Right cardiac atrium (tissue), 5 donors: ENCODE data around the gene NTRK2. TPM values are rescaled to one million over a fixed set of nuclear protein-coding genes. Genes with fewer than 3 reads are reported as not detected.

Source experiments
- ATAC-seq, 2 donors: fragments of 200-7000 bp; cut with Tn5 transposase; one replicate each; pipeline versions ENCODE4 v1.8.0 to v1.9.1; 2020; ENCODE audit warnings: moderate library complexity in 2 of 2, mild to moderate bottlenecking in 1 of 2
- DNase-seq, 3 donors: peaks; one replicate each; pipeline ENCODE4 v3.0.0-alpha.2; 2020
- H3K27ac ChIP-seq: one replicate; pipeline ENCODE4 v1.5.1; 2013; ENCODE audit warnings: mild to moderate bottlenecking, low read length, control low read depth, moderate library complexity
- H3K27me3 ChIP-seq: one replicate; pipeline ENCODE4 v1.6.1; 2013; ENCODE audit not compliant: control insufficient read depth, insufficient read depth
- H3K4me1 ChIP-seq: one replicate; pipeline ENCODE4 v1.6.1; 2013; ENCODE audit warnings: low read length; ENCODE audit not compliant: control insufficient read depth, insufficient read depth
- H3K4me3 ChIP-seq: one replicate; pipeline ENCODE4 v1.5.1; 2013; ENCODE audit warnings: low read length, control low read depth
- H3K9me3 ChIP-seq: one replicate; pipeline ENCODE4 v1.6.1; 2013; ENCODE audit warnings: low read length; ENCODE audit not compliant: control insufficient read depth
- WGBS: extraction: QIAGEN DNeasy Blood & Tissue Kit; methylation state at CpG from one replicate; pipeline ENCODE4 v1.1.7; 2013; 5-methylcytosine and 5-hydroxymethylcytosine counted together
- intact Hi-C, 4 donors: fragments of 100-400 bp; cut with DNase I; formaldehyde crosslinking; loops; one replicate each; pipeline versions ENCODE4 v1.11.0 to v1.14.0; 2022 to 2023
- polyA plus RNA-seq: library from polyadenylated mRNA; stranded (reverse); fragments of 200-250 nt; gene quantifications from one replicate; pipeline ENCODE4 v1.2.3, GENCODE V29; 2013
- total RNA-seq, 4 donors: library from RNA; stranded (reverse); fragmentation: NEBNext Ultra II Directional; extraction: Animal tissue kit (Norgen Biotek cat#: 25700); gene quantifications; one replicate each; pipeline ENCODE4 v1.2.1, GENCODE V29; 2021
- donor health status: healthy with polysubstance abuse.
- donor health status: DM: no; HTN: yes; CAD: no.
- donor health status: DM: no; HTN: no; CAD: no.
- donor health status: DM: no; HTN: yes; CAD: no; lungs with severe emphysema.
- donor health status: DM: yes; HTN: yes; CAD: no.

The NTRK2 gene
- total and polyA plus RNA-seq, 5 donors, result 9.6 to 55.3 (median 34.7) TPM

GRCh38 chr9:84998639-84999038 is 329.1 kb downstream of the NTRK2 start:
- 62% methylated on average over 2 of the region's 2 CpGs for WGBS
- ATAC-seq, result no peak
- no peaks in the 10 kb centered on the region for H3K27me3 ChIP-seq

GRCh38 chr9:84999788-85000187 is 330.3 kb downstream of the NTRK2 start:
- no peak for ATAC-seq

More at GRCh38 chr9:84998639-84999038, 329.1 kb downstream of the NTRK2 start:
- Histone ChIP-seq H3K4me1 (no peaks in the 10 kb centered on the region), H3K27ac (no peak overlapping the region), H3K4me3 (no peak overlapping the region), H3K9me3 (no peaks in the 10 kb centered on the region)
- intact Hi-C loops, result no loop called here
- no peak for DNase-seq

GRCh38 chr9:85001925-85002324 is 332.4 kb downstream of the NTRK2 start:
- 95% methylated on average over 1 of the region's 1 CpG for WGBS

More at GRCh38 chr9:84999788-85000187, 330.3 kb downstream of the NTRK2 start:
- Histone ChIP-seq H3K4me3 (no peak overlapping the region), H3K9me3 (no peaks in the 10 kb centered on the region), H3K27ac (no peak overlapping the region), H3K27me3 (no peaks in the 10 kb centered on the region), H3K4me1 (no peaks in the 10 kb centered on the region)
- WGBS, result 85% methylated on average over 7 of the region's 7 CpGs
- intact Hi-C loops, result no loop called here
- no peak for DNase-seq

DNA sequence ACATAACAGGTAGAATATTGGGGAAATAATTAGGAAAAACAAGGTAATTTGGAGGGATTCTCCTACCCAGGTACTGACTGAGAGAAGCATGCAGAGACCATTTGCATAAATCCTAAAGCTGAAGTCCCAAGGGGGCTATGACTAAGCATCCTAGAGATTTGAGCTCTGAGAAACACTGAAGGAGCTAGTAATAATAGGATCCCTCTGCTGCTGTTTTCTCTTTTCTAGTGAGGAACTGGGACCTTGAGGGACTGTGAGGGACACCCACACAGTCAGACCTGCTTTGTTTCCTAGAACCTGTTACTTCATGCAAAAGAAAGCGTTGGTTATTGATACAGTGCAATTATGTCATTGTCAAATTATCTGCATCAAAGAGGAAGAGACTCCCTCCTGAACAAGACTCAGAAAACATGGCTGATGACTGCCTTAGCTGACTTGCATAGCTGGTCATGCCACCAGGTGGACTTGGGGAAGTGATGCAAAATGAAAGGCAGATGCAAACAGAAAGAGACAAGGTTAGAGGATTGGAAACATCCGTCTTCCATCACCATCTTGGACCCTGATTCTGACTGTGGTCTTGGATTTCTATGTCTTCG is 335.4 kb downstream of the NTRK2 start:
- H3K27me3 ChIP-seq, result no peaks in the 10 kb centered on the region
- ATAC-seq (no peak), DNase-seq (no peak)
- intact Hi-C loops, result no loop called here
- no peaks in the 10 kb centered on the region for H3K4me1 ChIP-seq
- 68% methylated on average over 3 of the region's 3 CpGs for WGBS
- H3K4me3 ChIP-seq, result no peak overlapping the region
- no peaks in the 10 kb centered on the region for H3K9me3 ChIP-seq
- H3K27ac ChIP-seq, result no peak overlapping the region

More at GRCh38 chr9:85001925-85002324, 332.4 kb downstream of the NTRK2 start:
- H3K9me3 ChIP-seq, result no peaks in the 10 kb centered on the region
- DNase-seq (no peak), ATAC-seq (no peak)
- no peak overlapping the region for H3K4me3 ChIP-seq
- no peak overlapping the region for H3K27ac ChIP-seq
- no peaks in the 10 kb centered on the region for H3K4me1 ChIP-seq
- H3K27me3 ChIP-seq, result no peaks in the 10 kb centered on the region
- intact Hi-C loops, result no loop called here

DNA sequence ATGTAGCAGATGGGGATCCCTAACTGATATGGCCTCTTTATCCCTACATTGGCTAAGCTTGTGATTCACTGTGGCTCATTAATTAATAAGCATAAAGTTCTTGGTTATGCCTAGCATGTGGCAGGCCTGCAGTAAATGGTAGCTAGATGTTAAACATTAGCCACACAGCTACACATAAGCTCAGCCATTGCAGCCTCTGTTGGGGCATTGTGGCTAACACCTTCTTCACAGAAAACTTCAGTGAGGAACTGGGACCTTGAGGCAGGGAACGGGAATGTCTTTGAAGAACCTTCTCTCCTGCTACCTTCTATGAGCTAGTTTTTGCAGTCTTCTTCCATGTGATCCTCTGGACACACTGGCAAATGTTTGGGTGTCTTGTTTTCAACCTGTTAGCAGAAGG is 338.2 kb downstream of the NTRK2 start:
- WGBS, result 97% methylated on average over 1 of the region's 1 CpG
- intact Hi-C loops, result no loop called here
- DNase-seq, result no peak
- Histone ChIP-seq H3K4me3 (no peak overlapping the region), H3K27me3 (no peaks in the 10 kb centered on the region), H3K9me3 (no peaks in the 10 kb centered on the region), H3K4me1 (no peaks in the 10 kb centered on the region), H3K27ac (no peak overlapping the region)
- ATAC-seq, result no peak

DNA sequence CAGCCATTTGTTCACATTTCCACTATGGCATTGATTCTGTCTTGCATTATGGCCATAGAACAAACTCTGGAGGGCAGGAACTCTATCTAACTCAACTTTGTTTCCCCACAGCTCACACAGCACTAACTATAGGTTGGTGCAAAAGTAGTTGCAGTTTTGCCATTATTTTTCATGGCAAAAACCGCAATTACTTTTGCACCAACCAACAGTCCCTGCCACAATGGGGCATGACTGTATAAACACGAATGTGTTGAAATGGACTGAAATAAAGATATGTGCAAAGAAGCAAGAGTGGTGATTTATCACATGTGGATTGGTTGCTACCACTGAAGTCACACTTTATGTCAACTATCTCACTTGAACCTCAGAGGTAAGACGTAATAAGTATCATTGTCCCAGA is 338.7 kb downstream of the NTRK2 start:
- Histone ChIP-seq H3K4me1 (no peaks in the 10 kb centered on the region), H3K27me3 (no peaks in the 10 kb centered on the region), H3K4me3 (no peak overlapping the region), H3K9me3 (no peaks in the 10 kb centered on the region), H3K27ac (no peak overlapping the region)
- ATAC-seq (no peak), DNase-seq (no peak)
- intact Hi-C loops, result no loop called here
- WGBS, result 92% methylated on average over 3 of the region's 3 CpGs

- Histone ChIP-seq H3K4me1 (no peaks in the 10 kb centered on the region), H3K27me3 (no peaks in the 10 kb centered on the region), H3K9me3 (no peaks in the 10 kb centered on the region), H3K27ac (no peak overlapping the region), H3K4me3 (no peak overlapping the region)
- DNase-seq (no peak), ATAC-seq (no peak)
- intact Hi-C loops, result no loop called here
- 90% methylated on average over 1 of the region's 1 CpG for WGBS
Observed at GRCh38 chr9:85009251-85009650, 339.7 kb downstream of the NTRK2 start.

GRCh38 chr9:85013703-85014102 is 344.2 kb downstream of the NTRK2 start:
- no peak for DNase-seq
- no peak overlapping the region for H3K4me3 ChIP-seq

GRCh38 chr9:85014292-85014691 is 344.8 kb downstream of the NTRK2 start:
- no peak for ATAC-seq
- WGBS, result 87% methylated on average over 7 of the region's 7 CpGs
- H3K27ac ChIP-seq, result no peak overlapping the region

More at GRCh38 chr9:85013703-85014102, 344.2 kb downstream of the NTRK2 start:
- H3K27me3 ChIP-seq, result no peaks in the 10 kb centered on the region
- intact Hi-C loops, result no loop called here
- no peak overlapping the region for H3K27ac ChIP-seq
- no peak for ATAC-seq
- no peaks in the 10 kb centered on the region for H3K4me1 ChIP-seq
- 96% methylated on average over 1 of the region's 1 CpG for WGBS
- no peaks in the 10 kb centered on the region for H3K9me3 ChIP-seq

DNA sequence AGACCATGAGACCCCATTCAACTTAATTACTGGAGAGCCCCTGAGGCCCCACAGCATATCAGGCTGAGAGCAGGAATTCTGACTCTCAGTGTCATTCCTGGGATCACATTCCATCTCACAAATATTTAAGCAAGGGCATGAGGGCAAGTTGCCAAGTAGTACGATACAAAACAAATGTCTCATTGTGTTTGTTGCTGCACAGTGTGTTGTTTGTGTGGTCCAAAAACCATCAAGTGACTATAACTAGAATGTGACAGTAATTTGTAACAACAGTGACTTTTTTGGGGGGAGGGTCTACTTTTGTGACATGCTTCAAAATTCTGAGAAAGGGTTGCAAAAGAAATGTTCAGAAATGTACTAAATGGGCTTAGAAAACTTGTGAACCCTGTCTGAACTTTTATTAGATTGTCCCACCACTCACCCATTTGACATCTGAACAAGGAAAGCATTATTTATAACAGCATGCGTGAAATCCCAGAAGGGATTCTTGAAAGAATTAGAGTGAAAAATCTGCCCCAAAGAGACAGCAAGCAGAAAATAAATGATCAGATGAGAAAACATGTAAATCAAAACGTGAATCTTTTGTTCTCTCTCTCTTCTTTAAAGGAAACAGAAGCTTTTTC is 347.0 kb downstream of the NTRK2 start:
- Histone ChIP-seq H3K9me3 (no peaks in the 10 kb centered on the region), H3K27ac (no peak overlapping the region), H3K4me1 (no peaks in the 10 kb centered on the region), H3K4me3 (no peak overlapping the region), H3K27me3 (no peaks in the 10 kb centered on the region)
- 39% methylated on average over 3 of the region's 3 CpGs for WGBS
- ATAC-seq (no peak), DNase-seq (no peak)
- intact Hi-C loops, result no loop called here

More at GRCh38 chr9:85014292-85014691, 344.8 kb downstream of the NTRK2 start:
- Histone ChIP-seq H3K4me1 (no peaks in the 10 kb centered on the region), H3K9me3 (no peaks in the 10 kb centered on the region), H3K4me3 (no peak overlapping the region), H3K27me3 (no peaks in the 10 kb centered on the region)
- intact Hi-C loops, result no loop called here
- no peak for DNase-seq

DNA sequence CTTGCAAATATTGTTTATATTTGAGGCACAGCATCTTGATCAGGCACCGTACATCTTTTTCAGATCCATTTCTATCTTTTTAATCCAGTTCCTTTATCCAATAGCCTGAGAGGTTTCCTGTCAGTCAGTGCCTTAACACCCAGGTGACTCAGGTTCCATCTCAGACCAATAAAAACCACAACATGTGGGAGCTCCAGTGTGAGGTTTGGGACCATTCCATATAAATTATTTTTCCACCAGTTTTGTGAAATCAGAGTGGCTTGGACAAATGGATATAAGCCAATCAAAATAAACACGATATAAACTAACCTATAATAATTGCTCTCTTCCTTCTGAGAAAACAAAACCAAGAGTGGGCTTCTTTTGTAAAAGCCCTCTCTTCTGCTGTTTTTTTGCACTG is 351.3 kb downstream of the NTRK2 start:
- H3K27me3 ChIP-seq, result no peaks in the 10 kb centered on the region
- ATAC-seq, result no peak
- WGBS, result 65% methylated on average over 2 of the region's 2 CpGs
- DNase-seq, result no peak
- H3K9me3 ChIP-seq, result no peaks in the 10 kb centered on the region
- H3K4me3 ChIP-seq, result no peak overlapping the region
- intact Hi-C loops, result no loop called here
- H3K4me1 ChIP-seq, result no peaks in the 10 kb centered on the region
- no peak overlapping the region for H3K27ac ChIP-seq
